ENCODE results near the gene TGFBR3L. TPM values are rescaled to one million over a fixed set of nuclear protein-coding genes. Genes with fewer than 3 reads are reported as not detected.
"Not testable (repeated sequence)": the region's sequence is repeated elsewhere in the genome, so short reads cannot be mapped to it uniquely, and the experiment has no call there.

The TGFBR3L gene
- total RNA-seq, 1 donor from 2014 or later, result not detected

DNA sequence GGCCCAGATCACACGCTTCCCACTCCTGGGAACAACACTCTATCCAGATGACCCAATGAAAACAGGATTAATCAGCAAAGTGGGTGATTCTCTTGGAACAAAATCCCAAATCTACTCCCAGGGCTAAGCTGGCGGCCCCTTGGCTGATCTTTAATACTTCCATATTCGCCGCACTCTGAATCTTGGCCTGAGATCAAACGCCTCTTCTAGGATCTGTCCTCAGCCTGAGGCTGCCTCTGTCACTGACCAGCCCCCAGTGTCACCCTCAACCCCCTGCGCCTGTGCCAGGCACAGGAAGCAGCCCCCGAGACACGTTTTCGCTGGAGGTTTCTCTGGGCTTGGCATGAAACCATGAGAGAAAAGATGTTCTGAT is 13.7 kb downstream of the TGFBR3L start:
- DNase-seq, result no peak

DNA sequence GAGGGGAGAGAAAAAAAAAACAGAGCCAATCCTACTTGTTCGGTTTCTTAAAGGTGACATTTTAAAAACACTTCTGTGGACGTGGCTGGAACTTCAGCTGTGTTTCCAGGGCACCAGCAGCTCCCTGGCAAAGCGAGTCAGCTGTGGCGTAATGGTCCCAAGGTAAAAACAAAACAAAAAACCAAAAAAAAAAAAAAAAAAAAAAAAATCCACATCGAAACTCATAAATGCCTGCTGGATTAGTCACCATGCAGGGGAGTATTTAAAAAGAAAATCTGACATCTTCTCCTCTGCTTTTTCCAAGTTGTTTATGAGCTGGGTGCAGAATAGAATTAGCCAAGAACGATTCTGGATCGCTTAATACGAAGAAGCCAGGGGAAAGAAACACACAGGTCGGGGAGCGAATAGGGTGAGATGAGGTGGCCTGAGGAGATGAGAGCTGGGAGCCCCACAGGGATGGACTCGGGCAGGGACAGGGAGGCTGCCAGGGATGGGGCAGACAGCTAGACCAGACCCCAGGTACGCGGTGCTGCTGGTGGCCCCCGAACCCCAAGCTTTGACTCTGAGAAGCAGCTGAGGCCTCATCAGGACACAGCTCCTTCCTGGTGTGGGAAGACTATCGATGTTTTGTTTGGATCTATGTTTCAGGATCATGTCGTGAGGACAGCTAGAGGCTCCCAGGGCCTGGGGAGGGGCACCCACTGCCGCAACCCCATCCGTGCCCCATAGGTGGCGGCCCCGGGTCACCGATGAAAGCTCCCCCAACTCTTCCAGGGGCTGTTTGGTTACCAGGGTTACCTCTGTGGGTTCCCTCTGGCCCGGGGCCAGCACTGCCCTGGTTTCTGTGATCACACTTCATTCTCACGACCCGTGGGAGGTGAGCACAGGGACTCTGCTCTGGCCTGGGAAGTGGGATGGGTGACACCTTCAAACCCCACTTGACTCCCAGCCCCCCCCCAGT is 14.4 kb downstream of the TGFBR3L start:
- no peak for DNase-seq

DNA sequence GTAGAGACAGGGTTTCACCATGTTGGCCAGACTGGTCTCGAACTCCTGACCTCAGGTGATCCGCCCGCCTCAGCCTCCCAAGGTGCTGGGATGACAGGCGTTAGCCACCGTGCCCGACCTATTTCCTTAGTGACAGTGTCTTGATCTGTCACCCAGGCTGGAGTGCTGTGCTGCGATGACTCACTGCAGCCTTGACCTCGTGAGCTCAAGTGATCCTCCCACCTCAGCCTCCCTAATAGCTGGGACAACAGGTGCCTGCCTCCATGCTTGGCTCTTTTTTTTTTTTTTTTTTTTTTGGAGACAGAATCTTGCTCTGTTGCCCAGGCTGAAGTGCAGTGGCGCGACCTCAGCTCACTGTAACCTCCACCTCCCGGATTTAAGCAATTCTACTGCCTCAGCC is 15.4 kb downstream of the TGFBR3L start:
- DNase-seq, result not testable (repeated sequence)

DNA sequence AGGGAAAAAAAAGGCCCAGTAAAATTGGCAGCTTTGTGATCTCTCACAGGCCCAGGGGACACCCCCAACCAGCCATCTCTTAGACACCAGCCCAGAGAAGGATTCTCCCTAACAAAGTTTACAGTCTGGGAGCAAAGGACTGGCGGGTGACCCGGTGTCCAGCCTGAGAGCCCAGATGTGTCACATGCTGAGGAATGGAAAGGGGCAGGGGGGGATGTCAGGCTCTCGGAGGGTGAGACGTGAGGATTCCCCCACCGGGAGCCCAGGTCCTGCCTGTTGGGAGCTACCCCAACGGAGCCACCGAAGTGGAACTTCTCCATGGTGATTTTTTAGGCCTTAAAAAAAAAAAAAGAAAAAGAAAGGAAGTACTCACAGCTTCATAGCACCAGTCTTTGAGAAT is 16.1 kb downstream of the TGFBR3L start:
- no peak for DNase-seq

DNA sequence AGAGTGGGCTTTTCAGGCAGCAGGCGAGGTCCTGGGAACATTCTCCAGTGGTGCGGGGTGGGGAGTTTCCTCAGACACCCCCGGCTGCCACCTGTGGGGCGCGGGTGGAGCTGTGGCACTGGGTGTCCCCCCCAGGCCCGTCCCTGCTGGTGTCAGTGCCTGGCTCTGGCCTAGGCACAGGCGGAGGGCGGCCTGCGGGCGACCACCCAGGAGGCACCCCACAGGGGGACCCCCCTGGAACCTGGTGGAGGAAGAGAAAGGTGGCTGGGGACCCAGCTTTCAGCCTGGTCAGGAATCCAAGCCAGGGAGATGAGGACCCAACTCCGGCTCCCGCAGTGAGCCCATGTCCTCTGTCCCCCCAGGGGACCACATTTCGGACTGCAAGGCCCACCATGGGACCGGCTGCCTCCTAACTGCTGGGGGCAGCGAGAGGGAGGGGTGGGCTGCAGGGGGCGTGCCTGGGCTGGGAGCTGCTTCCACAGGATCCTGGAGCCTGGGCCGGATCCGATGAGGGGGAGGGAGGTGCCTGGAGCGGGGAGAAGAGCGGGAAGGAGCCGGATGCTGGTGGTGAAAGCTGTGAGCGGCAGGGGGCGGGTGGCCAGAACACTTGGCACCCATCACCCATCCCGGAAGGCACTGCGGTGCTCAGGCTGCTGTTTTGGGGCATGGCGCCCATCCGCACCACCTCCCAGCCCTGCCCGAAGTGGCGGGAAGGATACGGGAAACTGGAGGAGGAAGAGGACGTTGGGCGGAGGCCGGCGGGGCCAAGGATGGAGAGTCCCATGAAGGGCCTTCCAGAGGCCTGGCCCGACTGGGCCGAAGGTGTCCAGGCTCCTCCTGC is 16.8 kb downstream of the TGFBR3L start:
- DNase-seq, result no peak

DNA sequence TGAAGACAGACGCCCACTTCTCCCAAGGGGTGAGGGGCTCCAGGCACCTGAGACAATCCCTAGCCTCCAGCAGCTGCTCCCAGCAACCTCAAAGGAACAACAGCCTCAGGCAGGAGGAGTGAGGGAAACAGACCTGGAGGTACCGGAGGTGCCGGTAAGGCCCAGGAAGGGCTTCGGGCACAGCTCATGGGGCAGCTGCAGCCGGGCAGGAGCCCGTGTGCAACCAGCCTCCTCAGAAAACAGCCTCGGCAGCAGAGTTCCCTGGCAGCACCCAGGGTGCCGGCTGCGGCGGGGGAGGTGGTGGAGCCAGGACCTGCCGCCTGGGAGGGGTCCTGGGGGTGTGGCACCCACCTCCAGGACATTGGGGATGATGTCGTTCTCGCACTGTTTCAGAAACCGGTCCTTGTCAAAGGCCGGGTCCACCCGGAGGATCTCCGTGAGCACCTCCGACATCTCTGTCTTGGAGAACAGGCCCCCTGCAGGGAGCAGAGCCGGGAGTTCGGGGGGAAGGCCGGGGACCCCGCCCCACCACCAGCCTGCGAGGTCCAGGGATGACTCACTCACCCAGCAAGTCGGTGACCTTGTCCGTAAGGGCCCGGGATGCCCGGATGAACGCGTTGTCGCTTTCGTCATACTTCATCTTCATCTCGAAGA is 17.8 kb downstream of the TGFBR3L start:
- no peak for DNase-seq

DNA sequence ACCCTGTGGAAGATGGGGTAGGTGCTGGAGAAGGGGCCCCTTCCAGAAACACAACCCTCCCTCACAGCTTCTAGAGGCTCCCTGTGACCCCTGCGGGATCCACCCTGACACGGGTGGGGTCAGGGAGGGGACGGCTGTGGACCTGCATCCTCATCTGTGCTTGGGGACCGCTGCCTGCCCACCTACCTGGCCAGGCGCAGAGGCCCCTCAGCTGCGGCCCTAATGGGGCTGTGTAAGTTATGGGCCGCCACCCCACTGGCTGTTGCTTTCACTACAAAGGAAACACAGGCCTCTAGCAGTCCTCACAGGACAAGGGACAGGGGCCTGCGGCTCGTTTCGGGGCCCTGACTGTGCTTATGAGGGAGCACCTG is 18.3 kb downstream of the TGFBR3L start:
- DNase-seq, result no peak

DNA sequence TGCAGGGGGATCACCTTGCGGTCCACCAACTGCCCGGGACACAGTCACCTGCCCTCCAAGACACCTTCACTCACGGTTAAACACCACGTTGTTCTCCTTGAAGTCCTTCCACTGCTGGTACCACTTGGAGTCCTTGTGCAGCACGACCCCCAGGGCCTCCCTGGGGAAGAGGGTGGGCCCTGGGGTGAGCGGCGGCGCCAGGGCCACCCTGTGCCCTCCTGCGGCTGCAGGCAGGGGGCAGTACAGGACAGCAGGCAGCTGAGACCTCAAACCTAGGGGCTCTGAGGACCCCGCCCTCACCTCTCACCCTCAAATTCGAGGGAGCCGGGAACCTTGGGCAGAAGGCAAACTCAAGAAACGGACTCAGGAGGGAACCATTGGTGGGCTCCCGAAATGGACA is 18.8 kb downstream of the TGFBR3L start:
- no peak for DNase-seq

DNA sequence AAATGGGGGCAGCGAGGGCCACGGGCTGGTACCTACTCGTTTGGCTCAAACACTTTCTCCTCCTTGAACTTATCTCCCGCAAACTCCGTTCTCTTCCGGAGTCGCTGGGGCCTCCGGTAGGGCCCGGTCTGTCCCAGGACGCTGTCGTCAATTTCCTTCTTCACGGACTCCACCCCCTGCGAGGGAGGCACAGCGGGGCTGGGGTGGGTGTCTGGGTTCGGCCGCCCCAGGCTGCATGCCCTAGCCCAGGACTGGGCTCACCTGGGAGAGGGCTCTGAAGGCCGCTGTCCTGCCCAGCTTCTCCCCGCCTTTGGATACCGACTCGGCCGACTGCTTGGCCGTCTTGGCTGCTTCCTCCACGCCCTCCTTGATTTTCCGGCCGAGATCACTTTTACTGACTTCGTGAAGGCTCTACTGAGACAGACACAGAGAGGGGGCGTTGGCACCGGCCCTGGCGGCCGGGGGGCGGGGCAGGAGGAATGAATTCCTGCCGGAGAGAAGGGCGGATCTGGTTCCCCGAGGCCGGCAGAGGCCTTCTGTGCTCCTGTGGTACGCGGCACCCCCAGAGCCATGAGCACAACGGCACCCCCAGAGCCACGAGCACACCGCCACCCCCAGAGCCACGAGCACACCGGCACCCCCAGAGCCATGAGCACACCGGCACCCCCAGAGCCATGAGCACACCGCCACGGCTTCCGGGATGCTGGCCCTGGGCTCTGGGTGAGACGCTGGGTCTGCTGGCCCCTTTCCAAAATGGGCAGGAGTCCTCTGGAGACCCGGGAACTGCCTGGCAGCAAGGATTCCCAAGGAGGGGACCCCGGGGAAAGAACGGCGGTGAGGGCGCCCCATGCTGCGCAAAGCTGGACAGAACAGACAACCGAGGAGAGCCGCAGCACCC is 19.4 kb downstream of the TGFBR3L start:
- DNase-seq, result no peak

DNA sequence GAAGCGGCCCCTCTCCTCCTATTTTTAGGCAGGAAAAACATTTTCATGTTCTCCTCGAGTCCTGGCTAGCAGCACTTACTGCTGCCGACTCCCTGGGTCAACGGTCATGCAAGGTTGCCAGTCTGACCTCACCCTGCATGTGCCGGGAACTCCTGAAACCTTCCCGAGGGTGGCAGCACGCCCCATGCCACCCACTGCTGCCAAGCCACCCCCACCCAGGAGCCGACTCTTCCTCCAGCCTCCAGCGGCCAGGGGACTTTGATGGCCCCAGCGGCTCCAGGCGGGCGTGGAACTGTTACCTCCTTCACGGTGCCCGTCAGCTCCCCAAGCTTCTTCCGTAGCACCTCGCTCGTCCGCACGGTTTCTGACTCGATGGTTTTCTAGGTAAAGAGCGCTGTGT is 20.1 kb downstream of the TGFBR3L start:
- no peak for DNase-seq

DNA sequence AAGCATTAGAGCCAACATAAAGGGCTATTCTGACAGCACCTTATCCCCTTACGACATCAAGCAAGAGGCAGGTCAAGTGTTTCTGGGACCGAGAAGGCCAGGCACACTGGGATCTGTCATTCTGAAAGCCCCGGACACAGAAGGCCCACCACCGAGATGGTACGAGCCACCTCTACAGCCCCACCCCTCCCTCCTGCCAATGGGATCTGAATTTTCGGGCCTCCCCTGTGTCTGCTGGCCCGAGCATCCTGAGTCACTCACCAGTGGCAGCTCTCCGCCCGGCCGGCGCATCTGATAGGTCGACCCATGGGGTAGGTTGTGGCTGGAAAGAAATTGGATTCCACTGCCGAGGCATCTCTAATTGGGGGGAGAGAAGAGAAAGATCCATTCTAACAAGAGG is 26.2 kb downstream of the TGFBR3L start:
- DNase-seq, result no peak

DNA sequence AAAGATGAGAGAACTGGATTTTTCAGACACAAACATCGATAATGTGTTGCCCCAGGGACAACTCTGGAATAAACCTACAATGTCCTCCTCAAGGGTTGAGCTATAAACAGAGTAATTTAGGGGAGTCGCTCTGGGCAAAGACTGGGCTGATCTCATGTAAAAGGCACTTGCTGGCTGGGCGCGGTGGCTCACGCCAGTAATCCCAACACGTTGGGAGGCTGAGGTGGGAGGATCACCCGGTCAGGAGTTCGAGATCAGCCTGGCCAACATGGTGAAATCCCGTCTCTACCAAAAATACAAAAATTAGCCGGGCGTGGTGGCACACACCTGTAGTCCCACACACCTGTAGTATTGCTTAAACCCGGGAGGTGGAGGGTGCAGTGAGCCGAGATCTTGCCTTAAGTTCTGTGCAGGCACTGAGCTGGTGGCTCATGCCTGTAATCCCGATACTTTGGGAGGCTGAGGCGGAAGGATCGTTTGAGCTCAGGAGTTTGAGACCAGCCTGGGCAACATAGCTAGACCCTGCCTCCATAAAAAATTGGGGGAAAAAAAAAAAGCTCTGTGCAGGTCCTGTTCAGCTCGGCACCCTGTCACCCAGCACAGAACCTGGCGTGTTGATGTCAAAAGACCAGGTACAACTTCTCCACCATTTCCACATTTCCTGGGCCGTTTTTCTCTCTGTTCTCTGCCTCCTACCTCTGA is 27.4 kb downstream of the TGFBR3L start:
- no peak for DNase-seq

DNA sequence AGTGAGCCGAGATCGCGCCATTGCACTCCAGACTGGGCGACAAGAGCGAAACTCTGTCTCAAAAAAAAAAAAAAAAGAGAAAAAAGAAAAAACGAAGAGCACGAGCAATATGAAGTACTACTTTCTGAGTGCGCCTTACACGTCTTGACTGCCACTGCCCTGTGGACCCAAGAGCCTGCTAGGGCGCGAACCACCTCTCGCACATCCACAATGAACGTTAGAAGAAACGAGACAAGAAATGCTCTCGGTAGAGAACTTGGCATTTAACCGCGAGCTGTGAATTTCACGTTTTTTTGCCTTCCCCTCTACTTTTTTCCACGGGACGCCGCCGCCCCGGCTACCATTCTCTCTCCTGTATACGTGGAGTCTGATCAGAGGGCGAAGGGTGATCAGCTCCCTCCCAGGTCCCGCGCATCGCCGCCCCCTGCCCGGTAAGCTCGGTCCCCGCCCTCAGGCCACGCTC is 28.4 kb downstream of the TGFBR3L start:
- DNase-seq, result no peak

DNA sequence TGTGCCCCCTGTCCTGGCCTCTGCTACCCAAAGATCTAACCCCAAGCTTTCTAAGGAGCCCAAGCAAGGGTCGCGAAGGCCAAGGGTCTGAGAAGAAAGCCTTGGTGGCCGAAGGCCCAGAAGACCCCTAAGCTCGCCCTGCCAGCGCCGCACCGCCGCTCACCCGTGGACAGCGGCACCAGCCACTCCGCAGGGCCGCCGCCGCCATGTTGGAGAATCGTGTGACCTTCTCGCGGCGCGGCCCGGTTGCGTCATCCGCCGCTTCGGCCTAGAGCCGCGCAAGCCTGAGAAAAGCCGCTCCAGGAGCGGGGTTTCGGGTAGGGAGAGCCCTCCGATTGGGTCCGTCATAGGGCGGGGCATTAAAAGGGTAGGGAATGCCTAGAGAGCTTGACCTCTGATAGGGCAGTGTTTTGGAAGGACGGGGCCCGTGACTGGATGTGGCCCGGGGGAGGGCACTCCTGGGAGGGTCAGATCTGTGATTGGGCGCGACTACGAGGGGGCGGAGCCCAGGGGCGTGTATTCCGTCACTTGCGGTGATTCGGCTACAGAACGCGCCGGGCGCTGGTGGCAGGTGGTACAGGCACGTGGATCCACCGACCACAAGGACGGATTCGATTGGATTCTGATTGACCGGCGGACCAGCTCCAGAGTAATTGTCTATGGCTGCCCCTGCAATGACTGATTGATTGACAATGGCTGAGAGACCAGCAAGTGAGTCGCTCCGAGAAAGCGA is 29.0 kb downstream of the TGFBR3L start, which contains the start of gene TIMM44:
Gene TIMM44 (minus strand): TSS at position 223 of the 733 bp plus-strand sequence. CDS start 15 bp downstream, at position 208.
- DNase-seq, result peak; percentile 99

DNA sequence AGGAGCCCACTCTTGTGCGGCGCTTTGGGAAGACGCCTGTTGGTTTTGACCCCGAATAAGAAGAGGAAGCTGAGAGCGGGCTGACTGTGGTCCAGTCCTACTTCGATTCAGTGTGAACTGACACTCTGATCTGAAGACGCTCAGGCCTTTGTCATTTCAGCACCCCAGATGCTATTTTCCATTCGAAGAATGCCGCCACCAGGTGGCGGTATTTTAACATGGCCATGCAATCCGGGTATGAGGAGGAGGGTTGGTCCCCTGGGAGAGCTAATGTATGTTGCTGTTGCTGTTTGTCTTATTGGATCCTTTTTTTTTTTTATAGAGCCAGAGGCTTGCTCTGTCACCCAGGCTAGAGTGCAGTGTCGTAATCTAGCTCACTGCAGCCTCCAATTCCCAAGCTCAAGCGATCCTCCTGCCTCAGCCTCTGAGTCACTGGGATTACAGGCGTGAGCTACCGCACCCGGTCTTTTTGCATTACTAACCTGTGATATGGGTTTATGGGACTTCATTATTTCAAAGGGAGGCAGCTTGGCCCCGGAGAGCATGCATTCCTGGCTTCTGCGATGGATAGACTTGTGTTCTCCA is 29.6 kb downstream of the TGFBR3L start:
- peak; percentile 69 for DNase-seq

DNA sequence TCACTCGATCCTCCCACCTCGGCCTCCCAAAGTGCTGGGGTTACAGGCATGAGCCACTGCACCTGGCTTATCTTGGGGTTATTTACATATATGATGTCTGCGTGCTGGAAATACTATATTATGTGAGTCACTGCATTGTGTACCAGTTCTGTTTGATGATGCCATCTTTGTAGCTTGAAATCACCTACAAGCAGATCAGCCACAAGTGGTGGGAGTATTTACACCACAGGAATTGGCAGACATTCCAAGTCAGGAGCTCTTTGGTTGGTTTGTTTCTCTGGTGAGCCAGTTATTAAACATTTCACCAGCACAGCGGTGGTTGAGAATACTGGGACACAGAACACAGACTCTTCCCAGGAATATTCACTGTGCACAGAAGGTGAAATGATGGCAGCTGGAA is 33.3 kb downstream of the TGFBR3L start:
- DNase-seq, result no peak

DNA sequence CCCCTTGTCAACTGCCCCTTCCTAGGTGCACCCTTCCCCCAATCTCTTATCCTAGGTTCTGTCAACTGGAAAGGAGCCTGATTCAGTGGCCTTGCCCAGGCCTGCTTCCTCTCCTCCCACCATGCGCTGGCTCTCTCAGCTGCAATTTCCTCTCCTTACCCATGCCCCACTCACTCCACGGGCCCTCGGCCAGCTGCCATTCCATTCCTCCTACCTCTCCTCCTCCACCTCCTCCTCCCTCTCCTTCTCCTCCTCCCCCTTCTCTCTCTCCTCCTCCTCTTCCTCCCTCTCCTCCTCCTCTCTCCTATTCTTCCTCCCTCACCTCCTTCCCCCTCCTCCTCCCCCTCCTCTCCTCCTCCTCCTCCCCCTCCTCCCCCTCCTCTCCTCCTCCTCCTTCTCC is 38.4 kb downstream of the TGFBR3L start:
- no peak for DNase-seq

DNA sequence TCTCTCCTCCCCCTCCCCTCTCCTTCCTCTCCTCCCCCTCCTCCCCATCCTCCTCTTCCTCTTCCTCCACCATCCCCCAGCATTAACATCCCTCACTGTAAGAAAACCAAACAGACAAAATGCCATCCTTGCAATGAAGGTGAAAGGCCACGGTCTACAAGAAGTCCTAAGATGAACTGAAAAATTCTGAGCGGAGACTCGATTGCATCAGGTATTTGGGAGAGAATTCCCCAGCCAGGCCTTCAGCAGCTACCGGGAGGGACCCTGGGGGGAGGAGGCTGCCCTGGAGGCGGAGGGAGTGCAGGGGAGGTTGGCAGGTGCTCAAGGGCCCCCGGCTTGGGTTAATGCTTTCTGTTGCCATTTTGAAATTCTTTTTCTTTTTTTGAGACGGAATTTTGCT is 38.9 kb downstream of the TGFBR3L start:
- no peak for DNase-seq

DNA sequence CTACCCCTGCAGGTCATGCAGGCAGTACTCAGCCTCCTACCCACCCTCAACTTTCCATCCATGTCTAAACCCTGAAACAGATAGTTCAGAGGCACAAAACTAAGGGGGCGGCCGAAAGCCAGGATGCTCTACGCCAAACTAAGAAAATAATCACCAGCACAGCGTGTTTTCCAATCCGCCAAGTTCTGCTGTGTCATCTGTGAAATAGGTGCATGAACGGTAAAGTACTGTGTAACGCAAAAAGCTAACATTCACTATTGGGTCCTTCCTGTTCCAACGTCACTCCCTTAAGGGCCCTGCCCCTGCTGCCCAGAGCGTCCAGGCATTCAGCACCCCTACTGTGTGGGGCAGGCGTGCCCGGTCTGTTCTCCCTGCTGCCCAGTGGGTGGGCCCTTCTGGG is 41.1 kb downstream of the TGFBR3L start:
- no peak for DNase-seq

DNA sequence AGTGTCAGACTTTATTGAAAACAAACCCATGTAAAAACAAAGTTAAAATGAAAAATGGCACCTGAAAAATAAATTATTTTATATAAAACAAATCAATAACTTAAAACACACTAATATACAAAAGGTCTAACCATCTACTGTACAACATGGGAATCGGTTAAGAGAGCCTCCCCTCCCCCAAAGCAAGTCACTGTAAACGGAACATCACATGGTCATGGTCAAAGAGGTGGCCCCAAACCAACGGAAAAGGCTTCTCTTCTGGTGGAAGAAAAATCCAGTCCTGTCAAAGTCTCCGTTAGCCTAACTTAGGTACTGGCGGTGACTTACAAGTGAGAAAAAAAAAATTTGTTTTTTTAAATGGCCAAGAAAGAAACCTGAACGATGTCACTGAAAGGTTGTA is 44.6 kb downstream of the TGFBR3L start:
- no peak for DNase-seq
